ENCODE results near the gene PFDN4.

DNA sequence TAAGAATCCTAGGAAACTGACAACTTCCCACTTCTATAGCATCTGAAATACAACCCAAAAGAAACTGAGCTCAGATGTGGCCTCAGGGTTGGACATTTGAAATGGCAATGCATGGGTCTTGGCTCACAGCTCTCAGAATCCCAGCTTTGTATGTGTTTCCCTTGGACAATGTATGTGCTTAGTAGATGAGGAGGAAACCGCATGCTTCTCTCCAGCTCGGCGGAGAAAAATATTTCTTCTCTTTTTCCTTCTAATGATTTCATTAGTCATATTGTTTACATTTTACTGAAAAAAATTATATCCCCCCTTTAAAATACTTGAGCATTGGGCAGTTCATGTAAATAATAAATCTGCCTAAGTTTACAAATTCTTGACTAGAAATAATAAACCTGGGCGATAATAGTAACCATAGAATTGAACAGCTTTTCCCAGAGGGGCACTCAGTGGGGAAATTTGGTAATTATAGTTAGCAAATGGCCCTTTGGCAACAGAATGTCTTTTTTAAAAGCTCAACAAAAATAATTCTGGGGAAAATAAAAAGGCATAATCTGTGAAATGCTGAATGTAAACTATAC is 55.3 kb downstream of the PFDN4 start:
- TF ChIP-seq POLR2A (IDR thresholded peaks at IDR 0.05) (no peak), CTCF (IDR thresholded peaks at IDR 0.05) (no peak), POLR2AphosphoS5 (IDR thresholded peaks at IDR 0.05) (no peak)

Measured in breast epithelium (tissue), 3 donors.